ENCODE measurements around the gene CCDC71L.

Gene CCDC71L

GRCh38 chr7:106626376-106627164 lies 34.4 kb downstream of the CCDC71L start:
- no peak for DNase-seq (ENCODE audit: low read depth in 2 of 2, low spot score in 1 of 2)

GRCh38 chr7:106625678-106626301 lies 35.2 kb downstream of the CCDC71L start:
- DNase-seq (ENCODE audit: low read depth in 2 of 2, low spot score in 1 of 2): no peak

- DNase-seq (ENCODE audit: low read depth in 2 of 2, low spot score in 1 of 2): no peak
Observed at GRCh38 chr7:106623853-106624252, 37.1 kb downstream of the CCDC71L start.

GRCh38 chr7:106623315-106623660 lies 37.7 kb downstream of the CCDC71L start:
- no peak for DNase-seq (ENCODE audit: low read depth in 2 of 2, low spot score in 1 of 2)

GRCh38 chr7:106622654-106623314 lies 38.2 kb downstream of the CCDC71L start:
- no peak for DNase-seq (ENCODE audit: low read depth in 2 of 2, low spot score in 1 of 2)

- DNase-seq (ENCODE audit: low read depth in 2 of 2, low spot score in 1 of 2): no peak
Observed at GRCh38 chr7:106621393-106622132, 39.4 kb downstream of the CCDC71L start.

GRCh38 chr7:106620676-106621075 lies 40.3 kb downstream of the CCDC71L start:
- no peak for DNase-seq (ENCODE audit: low read depth in 2 of 2, low spot score in 1 of 2)

GRCh38 chr7:106620034-106620433 lies 40.9 kb downstream of the CCDC71L start:
- no peak for DNase-seq (ENCODE audit: low read depth in 2 of 2, low spot score in 1 of 2)

- DNase-seq (ENCODE audit: low read depth in 2 of 2, low spot score in 1 of 2): no peak
Observed at GRCh38 chr7:106619213-106619612, 41.7 kb downstream of the CCDC71L start.

GRCh38 chr7:106618480-106618879 lies 42.5 kb downstream of the CCDC71L start:
- no peak for DNase-seq (ENCODE audit: low read depth in 2 of 2, low spot score in 1 of 2)

GRCh38 chr7:106617860-106618259 lies 43.1 kb downstream of the CCDC71L start:
- no peak for DNase-seq (ENCODE audit: low read depth in 2 of 2, low spot score in 1 of 2)

- no peak for DNase-seq (ENCODE audit: low read depth in 2 of 2, low spot score in 1 of 2)
Observed at GRCh38 chr7:106616708-106617051, 44.3 kb downstream of the CCDC71L start.

GRCh38 chr7:106615808-106616707 lies 44.9 kb downstream of the CCDC71L start:
- DNase-seq (ENCODE audit: low read depth in 2 of 2, low spot score in 1 of 2): no peak

- DNase-seq (ENCODE audit: low read depth in 2 of 2, low spot score in 1 of 2): no peak
Observed at GRCh38 chr7:106614751-106615150, 46.2 kb downstream of the CCDC71L start.

- no peak for DNase-seq (ENCODE audit: low read depth in 2 of 2, low spot score in 1 of 2)
Observed at GRCh38 chr7:106613848-106614560, 47.0 kb downstream of the CCDC71L start.

- DNase-seq (ENCODE audit: low read depth in 2 of 2, low spot score in 1 of 2): no peak
Observed at GRCh38 chr7:106613279-106613678, 47.7 kb downstream of the CCDC71L start.

GRCh38 chr7:106612432-106612831 lies 48.5 kb downstream of the CCDC71L start:
- no peak for DNase-seq (ENCODE audit: low read depth in 2 of 2, low spot score in 1 of 2)

- DNase-seq (ENCODE audit: low read depth in 2 of 2, low spot score in 1 of 2): no peak
Observed at GRCh38 chr7:106611911-106612310, 49.0 kb downstream of the CCDC71L start.

GRCh38 chr7:106610996-106611886 lies 49.7 kb downstream of the CCDC71L start:
- DNase-seq (ENCODE audit: low read depth in 2 of 2, low spot score in 1 of 2): no peak

Measured in stimulated activated CD8-positive, alpha-beta memory T cell treated with anti-CD3 and anti-CD28 coated beads, Interleukin-4, amount 100 ng/mL, for 1 hour (primary cell).